Stimulated activated CD8-positive, alpha-beta memory T cell treated with anti-CD3 and anti-CD28 coated beads, Interleukin-12 subunit alpha, Interleukin-12 subunit beta, amount 100 ng/mL, for 4 hours (primary cell): ENCODE results near the gene GUK1.

Source experiments
- DNase-seq: peaks from one replicate; pipeline ENCODE4 v3.0.0-alpha.2; 2020; ENCODE audit warnings: low read depth

The GUK1 gene

DNA sequence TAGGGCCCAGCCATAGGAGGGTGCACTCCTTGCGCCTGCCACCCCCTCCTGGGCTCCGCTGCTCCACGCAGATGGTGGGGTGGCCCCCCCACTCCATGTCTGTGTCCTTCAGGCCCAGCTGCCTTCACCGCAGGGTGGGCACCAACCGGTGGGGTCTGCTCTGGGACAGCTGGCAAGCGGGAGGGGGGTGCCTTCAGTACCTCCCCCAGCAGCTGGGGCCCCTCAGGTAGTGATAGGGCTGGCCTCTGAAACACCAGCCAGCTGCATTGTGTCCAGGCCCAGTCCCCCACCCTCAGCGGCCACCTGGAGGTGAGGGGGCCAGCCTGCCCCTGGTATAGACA is 10.0 kb downstream of the GUK1 start:
- no peak for DNase-seq

DNA sequence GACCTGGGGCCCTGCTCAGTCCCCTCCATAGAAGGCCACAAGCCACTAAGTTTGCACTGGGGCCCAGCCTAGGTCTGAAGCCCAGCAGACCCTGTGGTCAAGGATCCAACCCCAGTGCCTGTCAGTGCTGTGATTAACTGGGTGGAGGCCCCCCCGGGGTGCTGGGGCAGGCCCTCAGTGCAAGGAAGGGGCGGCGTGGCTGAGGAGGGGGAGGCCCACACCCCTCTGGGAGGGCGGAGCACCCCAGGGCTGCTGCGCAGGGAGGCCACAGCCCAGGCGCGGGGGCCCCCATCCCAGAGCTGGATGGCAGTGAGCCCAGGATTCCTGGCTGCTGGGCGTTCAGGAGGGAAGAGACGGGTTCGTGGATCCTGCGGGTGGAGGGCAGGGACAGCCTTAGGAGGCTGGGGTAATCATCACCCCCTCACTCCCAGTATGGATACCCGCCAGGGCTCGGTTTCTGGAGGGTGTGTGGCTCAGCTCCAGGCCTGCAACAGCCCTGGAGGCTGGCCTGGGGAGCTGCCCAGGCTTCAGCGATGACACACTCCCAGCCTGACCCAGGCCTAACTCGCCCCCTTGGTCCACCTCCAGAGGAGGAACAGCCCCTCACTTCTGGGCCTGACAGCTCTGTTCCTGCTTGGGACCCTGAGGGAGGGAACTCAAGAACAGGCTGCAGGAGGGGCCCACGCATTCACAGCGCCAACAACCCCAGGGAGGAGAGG is 10.5 kb downstream of the GUK1 start:
- no peak for DNase-seq

DNA sequence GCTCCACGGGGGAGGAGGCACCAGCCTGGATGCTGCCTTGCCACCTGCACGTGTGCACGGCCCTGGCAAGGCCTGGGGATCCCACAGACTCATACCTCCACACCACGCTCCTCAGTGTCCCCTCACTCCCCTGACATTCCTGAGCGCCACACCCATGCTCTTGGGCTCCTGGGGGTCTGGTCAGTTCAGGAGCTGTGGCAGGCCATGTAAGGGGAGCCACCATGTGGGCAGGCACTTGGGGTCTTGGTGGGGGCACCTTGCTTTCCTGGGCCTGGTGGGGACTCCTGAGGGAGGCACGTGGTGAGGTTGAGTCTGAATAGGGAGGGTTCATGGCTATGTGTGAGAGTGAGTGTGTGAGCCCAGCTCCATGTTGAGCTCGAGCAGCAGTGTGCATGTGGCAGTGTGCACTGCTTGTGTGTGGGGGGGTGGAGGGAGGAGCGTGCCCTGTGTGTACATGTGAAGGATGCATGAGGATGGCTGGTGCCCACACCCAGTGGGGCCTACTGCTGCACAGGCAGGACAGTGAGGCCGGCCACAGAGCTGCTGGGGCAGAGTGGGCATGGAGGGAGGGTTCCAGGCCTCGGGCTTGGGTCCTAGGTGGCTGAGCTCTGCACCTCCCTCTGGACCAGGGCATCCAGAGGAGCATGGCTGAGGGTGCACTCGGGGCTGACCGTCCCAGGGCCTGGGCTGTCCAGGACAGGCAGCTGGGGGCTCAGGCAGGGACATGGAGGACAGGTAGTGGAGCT is 11.3 kb downstream of the GUK1 start:
- DNase-seq, result no peak

DNA sequence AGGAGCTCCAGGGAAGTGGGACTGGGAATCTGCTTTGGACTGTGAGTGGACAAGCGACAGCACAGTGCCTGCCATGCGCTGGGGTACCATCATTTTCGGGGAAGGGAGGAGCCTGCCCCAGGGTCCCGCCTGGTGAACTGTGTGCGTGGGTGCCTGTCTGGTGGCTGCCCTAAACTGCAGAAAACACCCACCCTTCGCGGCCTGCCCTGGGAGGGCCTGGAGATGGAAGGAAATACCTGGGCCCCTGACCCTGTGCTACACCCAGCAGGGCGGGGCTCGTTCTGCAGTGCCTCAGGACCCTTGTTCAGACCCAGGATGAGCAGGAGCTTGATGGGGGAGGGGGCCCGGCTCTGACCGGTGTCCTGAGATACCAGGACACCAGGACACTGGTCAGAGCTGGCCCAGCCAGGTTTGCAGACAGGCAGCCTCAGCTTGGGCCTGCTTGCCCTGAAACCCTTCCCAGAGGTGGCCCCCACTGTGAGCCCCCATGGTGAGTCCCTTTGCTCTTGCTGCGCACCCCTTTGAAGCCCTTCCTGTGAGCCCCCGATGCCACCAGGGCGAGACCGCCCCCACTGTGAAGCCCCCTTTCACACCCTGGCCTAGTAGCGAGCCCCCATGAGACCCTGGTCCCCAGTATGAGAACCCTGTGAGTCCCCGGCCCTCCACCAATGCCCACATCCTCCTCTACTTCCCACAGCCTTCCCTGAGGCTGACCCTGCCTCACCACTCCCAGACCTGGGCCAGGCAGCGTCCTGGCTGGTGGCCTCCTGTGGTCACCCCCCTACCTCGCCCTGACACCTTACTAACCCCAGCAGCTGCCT is 12.2 kb downstream of the GUK1 start:
- no peak for DNase-seq

DNA sequence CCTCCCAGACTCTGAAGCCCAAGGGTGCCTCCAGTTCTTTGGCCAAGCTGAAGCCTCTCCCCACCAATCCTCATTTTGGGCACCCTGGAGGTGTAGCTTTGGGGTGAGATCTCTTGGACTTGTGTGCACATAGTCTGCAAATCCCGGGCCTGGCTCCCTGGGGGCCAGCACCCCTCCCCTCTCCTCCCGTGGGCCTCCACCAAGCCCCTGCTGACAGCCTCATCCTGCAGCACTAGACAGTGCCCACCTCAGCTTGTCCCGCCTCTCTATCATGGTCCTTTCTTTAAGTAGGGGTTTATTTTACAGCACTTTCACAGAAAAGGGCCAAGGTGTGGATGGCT is 12.8 kb downstream of the GUK1 start:
- DNase-seq, result no peak

DNA sequence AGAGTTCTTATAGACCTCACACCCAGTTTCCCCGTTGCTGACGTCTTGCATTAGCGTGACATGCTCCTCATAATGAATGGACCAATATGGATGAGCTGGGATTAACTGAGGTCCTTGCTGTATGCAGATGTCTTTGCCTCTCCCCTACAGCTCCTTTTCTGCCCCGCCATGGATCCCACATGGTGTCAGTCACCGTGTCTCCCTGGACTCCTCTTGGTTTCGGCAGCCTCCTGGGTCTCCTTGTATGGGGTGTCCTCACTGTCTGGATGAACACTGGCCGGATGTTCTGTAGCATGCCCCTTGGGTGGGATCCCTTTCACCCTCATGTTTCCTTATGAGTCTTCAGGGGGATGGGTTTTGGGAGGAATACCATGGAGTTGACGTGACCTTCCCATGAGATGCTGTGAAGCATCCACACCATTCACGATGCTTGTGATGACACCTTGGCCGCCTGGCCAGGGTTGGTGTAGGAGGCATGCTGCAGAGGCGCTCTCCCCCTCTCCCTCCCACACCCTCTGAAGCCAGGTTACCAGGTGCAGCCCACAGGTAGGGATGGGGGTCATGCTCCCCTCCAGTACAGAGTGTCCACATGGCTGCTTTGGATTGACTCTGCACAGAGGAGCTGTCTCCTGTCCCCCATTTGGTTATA is 14.1 kb downstream of the GUK1 start:
- DNase-seq, result no peak

DNA sequence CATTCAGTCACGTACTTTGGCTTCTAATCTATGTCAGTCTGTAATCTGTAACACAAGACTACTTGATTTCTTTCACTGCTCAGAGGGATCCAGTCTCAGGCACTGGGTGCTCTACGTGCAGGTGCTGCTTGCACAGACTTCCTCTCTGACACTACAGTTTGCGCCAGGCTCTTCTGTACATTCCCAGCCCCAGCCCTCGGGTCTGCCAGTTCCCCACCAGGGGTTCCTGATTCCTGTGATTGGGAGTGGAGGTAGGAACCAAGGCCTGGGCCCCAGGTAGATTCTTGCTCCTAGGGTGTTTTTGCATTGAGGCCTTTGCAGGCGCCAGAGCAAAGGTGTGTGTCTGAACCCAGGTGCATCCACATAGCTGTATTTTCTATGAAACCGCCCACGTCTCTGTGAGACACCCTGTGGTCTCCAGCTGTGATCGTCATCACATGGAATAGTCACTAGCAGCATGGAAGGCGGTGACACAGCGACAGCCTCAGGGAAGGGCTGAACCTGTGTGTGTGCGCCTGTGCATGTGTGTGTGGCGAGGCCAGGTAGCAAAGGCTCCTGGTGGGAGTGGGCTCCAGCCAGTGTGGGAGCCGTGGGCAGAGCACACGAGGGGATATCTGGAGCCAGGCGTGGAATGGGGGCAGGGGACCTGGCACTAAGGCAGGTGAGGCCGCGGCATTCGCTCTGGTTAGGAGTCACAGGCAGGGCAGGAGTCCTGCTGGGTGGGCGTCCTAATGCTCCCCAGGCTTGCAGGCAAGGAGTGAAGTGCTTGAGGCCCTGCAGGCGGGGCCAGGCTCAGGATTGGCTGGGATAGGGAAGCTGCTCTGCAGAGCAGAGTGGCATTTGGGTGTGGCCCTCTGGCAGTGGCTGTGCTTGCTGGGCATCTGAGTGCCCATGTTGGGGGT is 14.8 kb downstream of the GUK1 start:
- no peak for DNase-seq

DNA sequence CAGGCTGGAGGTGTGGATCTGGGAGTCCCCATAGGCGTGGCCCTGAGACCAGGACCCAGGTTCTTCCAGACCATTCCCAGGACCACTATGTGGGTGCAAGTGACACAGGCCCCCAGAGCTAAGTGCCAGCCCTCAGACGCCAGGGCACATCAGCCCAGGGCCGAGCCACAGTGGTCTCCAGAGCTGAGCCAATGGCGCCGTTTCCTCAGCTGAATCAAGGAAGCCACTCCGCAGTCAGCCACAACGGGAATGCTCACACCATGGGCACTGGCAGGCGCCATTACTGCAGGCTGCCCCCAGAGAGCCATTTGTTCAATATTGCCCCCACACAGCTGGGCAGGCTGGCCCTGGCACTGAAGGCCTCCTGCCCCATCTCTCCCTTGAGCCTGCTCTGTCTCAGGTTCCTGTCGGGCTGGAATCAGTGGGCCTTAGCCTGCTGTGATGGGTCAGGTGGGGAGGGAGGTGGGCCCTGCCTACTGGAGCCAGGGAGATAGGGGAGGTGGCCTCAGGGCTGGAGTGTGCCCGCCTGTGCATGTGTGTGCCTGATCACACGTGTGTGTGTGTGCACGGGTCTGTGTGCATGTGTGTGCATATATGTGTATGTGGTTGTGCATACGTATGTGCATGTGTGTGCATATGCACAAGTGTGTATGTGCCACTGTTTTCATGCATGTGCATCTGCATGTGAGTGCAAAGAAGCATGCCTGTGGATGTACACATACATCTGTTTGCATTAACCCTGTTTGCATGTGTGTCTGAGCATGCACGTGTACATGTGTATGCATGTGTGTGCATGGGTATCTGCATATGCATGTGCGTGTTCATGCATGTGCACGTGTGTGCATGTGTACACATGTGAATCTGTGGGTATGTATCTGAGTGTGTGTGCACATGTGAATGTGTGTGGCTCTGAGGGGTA is 15.8 kb downstream of the GUK1 start:
- no peak for DNase-seq

DNA sequence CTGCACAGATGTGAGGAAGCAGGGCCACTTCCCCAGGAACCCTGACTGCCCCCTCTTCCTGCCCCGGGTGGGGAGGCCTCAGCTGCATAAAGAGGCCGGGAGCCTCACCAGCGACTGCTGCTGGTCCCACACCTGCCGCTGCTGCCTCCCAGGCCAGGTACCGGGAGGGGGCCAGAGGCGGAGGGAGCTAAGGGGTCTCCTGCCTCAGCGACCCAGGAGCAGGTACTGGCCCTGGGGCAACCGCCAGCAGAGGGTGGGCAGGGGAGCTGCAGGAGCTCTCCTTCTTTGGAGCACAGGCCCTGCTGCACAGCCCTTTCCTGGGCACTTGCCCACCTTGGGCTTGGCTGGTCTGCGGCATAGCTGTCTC is 16.4 kb downstream of the GUK1 start:
- DNase-seq, result no peak

DNA sequence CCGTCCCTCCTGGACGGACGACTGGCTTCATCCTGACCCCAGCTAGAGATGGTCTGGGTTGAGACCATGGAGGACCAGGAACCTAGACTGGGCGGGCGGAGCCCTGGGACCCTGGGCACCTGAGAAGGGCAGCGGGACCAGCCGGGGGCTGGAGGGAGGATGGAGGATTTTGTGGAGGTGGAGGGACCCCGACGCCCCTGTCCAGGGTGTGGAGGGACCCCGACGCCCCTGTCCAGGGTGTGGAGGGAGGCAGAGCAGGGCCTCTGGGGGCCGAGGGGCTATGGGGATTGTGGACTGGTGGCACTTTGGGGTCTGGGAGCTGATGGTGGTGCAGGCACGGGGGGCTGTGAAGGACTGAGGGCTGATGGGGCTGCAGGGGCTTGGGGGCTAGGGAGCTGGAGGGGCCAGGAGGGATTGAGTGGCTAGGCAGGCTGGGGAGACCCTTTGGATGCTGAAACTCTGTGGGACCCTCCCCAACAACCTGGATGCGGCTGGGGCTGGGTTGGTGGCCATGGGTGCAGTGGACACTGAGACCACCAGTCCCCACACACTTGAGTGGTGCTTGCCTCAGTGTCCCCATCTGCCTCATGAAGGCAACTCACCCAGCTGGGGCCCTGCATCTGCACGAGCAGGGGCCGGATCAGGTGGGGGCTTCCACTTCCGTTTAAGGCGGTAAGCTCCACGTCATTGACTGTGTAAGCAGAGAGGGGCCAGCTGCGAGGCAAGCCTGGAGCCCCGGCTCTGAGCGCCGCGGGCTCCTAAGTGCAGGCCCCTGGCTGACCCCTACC is 17.1 kb downstream of the GUK1 start:
- no peak for DNase-seq

DNA sequence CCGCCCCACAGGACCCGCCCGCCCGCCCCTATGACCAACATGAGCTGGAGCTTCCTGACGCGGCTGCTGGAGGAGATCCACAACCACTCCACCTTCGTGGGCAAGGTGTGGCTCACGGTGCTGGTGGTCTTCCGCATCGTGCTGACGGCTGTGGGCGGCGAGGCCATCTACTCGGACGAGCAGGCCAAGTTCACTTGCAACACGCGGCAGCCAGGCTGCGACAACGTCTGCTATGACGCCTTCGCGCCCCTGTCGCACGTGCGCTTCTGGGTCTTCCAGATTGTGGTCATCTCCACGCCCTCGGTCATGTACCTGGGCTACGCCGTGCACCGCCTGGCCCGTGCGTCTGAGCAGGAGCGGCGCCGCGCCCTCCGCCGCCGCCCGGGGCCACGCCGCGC is 17.6 kb downstream of the GUK1 start:
- DNase-seq, result no peak

DNA sequence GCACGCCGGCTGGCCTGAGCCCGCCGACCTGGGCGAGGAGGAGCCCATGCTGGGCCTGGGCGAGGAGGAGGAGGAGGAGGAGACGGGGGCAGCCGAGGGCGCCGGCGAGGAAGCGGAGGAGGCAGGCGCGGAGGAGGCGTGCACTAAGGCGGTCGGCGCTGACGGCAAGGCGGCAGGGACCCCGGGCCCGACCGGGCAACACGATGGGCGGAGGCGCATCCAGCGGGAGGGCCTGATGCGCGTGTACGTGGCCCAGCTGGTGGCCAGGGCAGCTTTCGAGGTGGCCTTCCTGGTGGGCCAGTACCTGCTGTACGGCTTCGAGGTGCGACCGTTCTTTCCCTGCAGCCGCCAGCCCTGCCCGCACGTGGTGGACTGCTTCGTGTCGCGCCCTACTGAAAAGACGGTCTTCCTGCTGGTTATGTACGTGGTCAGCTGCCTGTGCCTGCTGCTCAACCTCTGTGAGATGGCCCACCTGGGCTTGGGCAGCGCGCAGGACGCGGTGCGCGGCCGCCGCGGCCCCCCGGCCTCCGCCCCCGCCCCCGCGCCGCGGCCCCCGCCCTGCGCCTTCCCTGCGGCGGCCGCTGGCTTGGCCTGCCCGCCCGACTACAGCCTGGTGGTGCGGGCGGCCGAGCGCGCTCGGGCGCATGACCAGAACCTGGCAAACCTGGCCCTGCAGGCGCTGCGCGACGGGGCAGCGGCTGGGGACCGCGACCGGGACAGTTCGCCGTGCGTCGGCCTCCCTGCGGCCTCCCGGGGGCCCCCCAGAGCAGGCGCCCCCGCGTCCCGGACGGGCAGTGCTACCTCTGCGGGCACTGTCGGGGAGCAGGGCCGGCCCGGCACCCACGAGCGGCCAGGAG is 18.3 kb downstream of the GUK1 start:
- DNase-seq, result no peak

DNA sequence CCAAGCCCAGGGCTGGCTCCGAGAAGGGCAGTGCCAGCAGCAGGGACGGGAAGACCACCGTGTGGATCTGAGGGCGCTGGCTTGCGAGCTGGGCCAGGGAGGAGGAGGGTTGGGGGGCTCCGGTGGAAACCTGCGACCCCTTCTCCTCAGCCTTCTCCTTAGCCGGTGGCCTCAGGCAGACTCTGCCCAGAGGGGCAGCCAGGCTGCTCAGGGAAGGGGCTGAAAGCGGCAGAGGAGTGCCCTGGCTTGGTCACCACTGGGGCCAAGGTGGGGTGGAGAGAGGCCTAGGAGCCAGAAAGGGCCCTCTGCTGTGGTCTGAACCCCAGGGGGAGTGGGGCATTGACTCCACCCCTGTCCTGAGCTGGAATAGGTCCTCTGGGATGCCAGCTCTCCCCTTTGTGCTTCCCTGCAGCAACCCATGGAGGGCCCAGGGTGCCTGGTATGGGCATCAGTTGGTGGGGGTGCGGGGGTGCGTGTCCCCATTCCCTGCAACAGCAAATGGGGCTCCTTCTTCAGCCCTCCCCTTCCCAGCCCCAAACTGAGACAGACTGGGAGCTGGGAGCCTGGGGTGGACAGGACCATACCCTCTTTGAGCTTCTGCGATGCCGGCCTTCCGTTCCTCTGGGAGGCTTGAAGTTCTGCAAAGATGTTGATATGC is 19.1 kb downstream of the GUK1 start:
- DNase-seq, result no peak

DNA sequence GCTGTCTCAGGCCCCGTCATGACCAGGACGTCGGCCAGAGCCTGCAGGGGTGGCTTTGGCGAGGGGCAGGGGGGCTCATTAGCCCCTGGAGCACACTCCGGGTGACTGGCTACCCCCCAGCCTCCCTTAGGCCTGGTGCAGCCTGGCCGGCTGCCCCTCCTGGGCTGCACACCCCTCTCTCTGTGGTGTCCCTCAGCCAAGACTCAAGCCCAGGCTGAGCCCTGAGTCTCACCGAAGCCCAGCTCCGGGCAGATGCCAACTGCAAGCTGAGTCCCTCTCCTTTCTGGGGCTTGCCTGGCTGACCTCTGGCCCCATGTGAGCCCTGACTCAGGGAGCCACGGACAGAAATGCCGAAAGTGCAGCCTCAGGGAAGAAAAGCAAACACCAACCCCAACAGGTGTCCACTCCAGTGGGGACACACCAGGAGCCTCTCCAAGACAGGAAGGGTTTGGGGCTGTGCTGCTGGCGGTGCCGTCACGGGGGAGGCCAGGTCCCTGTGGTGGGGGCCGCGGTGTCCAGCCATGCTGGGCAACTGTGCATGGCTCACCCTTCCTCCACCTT is 20.2 kb downstream of the GUK1 start:
- no peak for DNase-seq

DNA sequence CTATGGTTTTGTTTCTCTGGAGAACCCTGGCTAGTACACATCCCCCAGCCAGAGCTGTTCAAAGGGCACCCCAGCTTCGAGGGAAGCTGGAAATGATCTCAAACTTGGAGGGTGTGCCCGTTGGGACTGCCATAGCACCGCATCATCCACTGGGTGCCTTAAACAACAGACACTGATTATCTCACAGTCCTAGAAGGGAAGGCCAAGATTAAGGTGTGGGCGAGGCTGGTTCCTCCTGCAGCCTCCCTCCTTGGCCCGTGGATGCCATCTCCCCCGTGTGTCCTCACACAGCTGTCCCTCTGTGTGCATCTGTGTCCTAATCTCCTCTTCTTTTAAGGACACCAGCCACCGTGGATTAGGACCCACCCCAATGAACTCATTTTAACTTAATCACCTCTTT is 21.3 kb downstream of the GUK1 start:
- no peak for DNase-seq

DNA sequence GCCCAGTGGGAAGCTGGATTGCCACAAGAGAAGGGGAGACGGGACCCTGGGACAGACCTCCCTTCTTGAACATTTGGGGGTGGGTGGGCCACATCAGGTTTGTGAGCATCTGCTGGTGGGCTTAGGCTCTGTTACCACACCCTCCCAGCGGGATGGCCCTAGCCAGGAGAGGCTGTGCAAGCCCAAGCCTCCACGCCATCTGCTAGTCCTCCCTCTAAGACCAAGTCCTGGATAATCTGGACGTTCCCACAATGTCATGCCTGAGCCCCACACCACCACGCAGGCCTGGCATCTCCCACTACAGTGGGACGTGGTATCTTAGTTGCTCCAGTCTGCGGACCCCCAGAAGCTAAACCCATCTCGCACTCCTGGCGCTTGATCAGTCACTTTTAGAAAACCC is 21.8 kb downstream of the GUK1 start:
- DNase-seq, result no peak

DNA sequence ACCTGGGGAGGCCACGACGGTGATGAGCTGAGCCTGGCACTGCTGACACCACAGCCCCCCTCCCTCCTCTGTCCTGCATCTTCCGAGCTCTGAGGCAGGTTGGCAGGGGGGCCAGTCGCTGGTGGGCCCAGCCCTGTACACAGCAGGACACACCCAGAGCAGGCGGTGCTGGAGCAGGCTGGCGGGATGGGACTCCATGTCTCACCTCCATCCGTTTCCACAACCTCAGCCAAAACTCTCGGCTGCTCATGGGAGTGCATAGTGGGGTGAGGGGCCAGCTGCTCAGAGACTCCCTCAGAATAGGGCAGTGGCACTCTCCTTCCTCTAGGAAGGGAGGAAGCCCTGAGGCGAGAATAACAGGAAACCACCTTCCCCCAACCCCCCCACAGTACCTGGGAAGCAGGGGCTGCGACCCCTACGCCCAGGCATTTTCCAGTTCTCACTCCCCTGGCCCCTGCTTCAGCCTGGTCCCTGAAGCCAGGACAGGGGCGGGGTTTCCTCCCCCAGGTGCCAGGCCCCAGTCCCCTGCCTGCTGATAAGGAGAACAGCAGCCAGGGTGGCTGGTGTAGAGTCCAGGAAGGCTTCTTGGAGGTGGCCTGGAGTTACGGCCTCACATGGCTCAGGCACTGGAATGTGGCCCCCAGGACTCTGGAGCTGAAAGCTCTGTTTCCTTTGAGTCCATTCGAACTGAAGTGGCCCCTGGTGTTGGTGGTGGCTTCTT is 22.4 kb downstream of the GUK1 start:
- no peak for DNase-seq
